HepG2 (cell line): ENCODE measurements around the gene RING1. TPM values are rescaled to one million over a fixed set of nuclear protein-coding genes. Genes with fewer than 3 reads are reported as not detected.

ENCODE experiments used
- CSRNP1 ChIP-seq: sonication (generic); formaldehyde crosslinking; IDR thresholded peaks from 2 replicates; pipeline ENCODE4 v1.8.1; 2023; ENCODE audit warnings: mild to moderate bottlenecking, missing genetic modification reagents
- HIC2 ChIP-seq: sonication (generic); formaldehyde crosslinking; IDR thresholded peaks from 2 replicates; pipeline ENCODE4 v1.9.0; 2022; ENCODE audit warnings: low read depth, missing genetic modification reagents
- KLF12 ChIP-seq: sonication (generic); formaldehyde crosslinking; IDR thresholded peaks from 2 replicates; pipeline ENCODE4 v1.4.0; 2020; ENCODE audit warnings: missing genetic modification reagents, borderline replicate concordance
- PCBP2 ChIP-seq: fragments of 200-400 bp; formaldehyde crosslinking; optimal IDR thresholded peaks from 2 replicates; pipeline ENCODE3; 2018; ENCODE audit warnings: low read length, low read depth; ENCODE audit not compliant: poor library complexity, severe bottlenecking
- TEAD2 ChIP-seq: sonication (generic); formaldehyde crosslinking; IDR thresholded peaks from 2 replicates; pipeline ENCODE4 v1.9.0; 2021; ENCODE audit warnings: missing genetic modification reagents
- YEATS4 ChIP-seq: sonication (generic); formaldehyde crosslinking; IDR thresholded peaks from 2 replicates; pipeline ENCODE4 v1.4.0; 2020; ENCODE audit warnings: missing genetic modification reagents, borderline replicate concordance
- ZBTB37 ChIP-seq: sonication (generic); formaldehyde crosslinking; IDR thresholded peaks from 2 replicates; pipeline ENCODE4 v1.4.0; 2020; ENCODE audit warnings: mild to moderate bottlenecking, missing genetic modification reagents
- ZNF207 ChIP-seq: fragments of 450-650 bp; IDR thresholded peaks from 2 replicates; pipeline ENCODE4 v1.6.1; 2016; ENCODE audit warnings: antibody characterized with exemption, borderline replicate concordance
- ZNF530 ChIP-seq: sonication (generic); formaldehyde crosslinking; IDR thresholded peaks from 2 replicates; pipeline ENCODE4 v1.5.0; 2020; ENCODE audit warnings: low read depth, mild to moderate bottlenecking, missing genetic modification reagents
- ZNF703 ChIP-seq: sonication (generic); formaldehyde crosslinking; IDR thresholded peaks from 2 replicates; pipeline ENCODE4 v1.5.1; 2020; ENCODE audit warnings: missing genetic modification reagents, mild to moderate bottlenecking, moderate library complexity, borderline replicate concordance
- ZNF704 ChIP-seq: sonication (generic); formaldehyde crosslinking; IDR thresholded peaks from 2 replicates; pipeline ENCODE4 v1.8.1; 2023; ENCODE audit warnings: mild to moderate bottlenecking, inconsistent platforms, moderate library complexity, missing genetic modification reagents, borderline replicate concordance
- ZNF777 ChIP-seq: sonication (generic); formaldehyde crosslinking; IDR thresholded peaks from 2 replicates; pipeline ENCODE4 v1.4.0; 2020; ENCODE audit warnings: missing genetic modification reagents
- ZSCAN25 ChIP-seq: sonication (generic); formaldehyde crosslinking; IDR thresholded peaks from 2 replicates; pipeline ENCODE4 v1.8.0; 2022; ENCODE audit warnings: mild to moderate bottlenecking, missing genetic modification reagents
- polyA plus RNA-seq, 8 experiments: library from polyadenylated mRNA; depleted of rRNA in 3 of 8; stranded (reverse) in 7 of 8; unstranded in 1 of 8; fragments of >200 nt; fragmentation: Illumina TruSeq in 4 of 8; extraction: Trizol in 4 of 8; gene quantifications; 2 replicates each; pipeline versions ENCODE4 v1.2.1 to v1.2.3, GENCODE V29; 2011 to 2016; ENCODE audit warnings: low read depth in 4 of 8, missing spikeins in 1 of 8, mixed read lengths in 1 of 8; ENCODE audit not compliant: insufficient read depth in 1 of 8
- total RNA-seq, 5 experiments: library from RNA; depleted of rRNA; stranded (reverse); fragments of >200 nt; fragmentation: Illumina TruSeq; extraction: Trizol; gene quantifications; 2 replicates each; pipeline ENCODE4 v1.2.3, GENCODE V29; 2016; ENCODE audit warnings: low read depth in 1 of 5
- TF ChIP-seq, protein P1 (sequence below): sonication (generic); formaldehyde crosslinking; IDR thresholded peaks from 2 replicates; pipeline ENCODE4 v1.4.0; 2020; ENCODE audit warnings: mild to moderate bottlenecking, missing genetic modification reagents

The RING1 gene
- total and polyA plus RNA-seq, 2 of the 13 experiments (the other 11 are each of a cell fraction or from before 2014, with no cell fraction given) = 23.9 to 33.6 TPM

DNA sequence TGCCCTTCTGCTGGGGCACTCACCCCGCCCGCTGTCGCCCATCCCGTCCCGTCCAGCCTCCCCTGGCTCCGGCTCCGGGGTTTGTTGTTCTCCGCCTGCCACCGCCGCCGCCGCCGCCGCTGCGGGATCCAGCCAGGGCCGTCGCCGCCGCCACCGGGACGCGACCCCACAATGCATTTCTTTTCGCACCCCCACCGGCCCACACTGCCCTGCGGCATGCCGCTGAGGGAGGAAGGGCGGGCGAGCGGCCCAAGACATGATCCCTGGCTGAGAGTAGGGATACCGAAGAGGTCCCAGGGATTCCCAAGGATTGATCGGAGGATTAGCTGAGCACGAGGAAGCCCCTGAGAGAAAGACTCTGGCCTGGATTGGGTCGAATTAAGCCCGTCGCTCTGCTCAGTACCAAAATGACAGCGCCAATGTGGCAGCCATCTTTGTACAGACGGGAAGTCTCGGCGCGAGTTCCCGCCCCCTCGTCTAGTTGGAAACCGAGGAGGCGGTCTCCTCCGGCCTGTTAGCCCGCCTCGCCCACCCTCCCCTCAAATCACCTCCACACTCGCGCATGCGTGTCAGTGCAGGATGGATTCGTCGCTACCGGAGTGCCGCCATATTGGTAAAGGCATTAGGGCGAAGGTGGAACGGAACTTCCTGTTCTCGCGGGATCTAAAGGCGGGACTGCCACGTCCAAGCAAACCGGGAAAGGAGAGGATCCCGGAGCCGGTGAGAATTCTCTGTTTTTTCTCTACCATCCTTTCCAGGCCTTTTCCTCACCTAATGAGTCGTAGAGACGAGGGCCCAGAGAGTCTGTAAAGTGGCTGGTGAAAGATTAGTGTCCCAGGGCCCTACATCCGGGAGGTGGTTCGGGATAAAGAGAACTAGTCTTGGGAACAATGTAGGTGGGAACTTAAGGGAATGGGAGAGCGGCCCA, 7.8 kb upstream of the RING1 start, which contains the start of the genes RXRB and SLC39A7 (continued):
- TF ChIP-seq ZNF703 (CRISPR knock-in tag) (peak; percentile 95; the same call in 1 of the 2 replicates), KLF12 (CRISPR knock-in tag) (0 out of 2 replicates have a peak, but pooled peaks have one; percentile 76), PCBP2 (no peak), ZNF207 (no peak), HIC2 (CRISPR knock-in tag) (no peak; the same call in 1 of the 2 replicates), ZNF777 (peak; percentile 82; the same call in 1 of the 2 replicates), YEATS4 (CRISPR knock-in tag) (peak; percentile 92; the same call in 1 of the 2 replicates), ZSCAN25 (peak; percentile 84), ZNF530 (no peak), TEAD2 (CRISPR knock-in tag) (no peak), CSRNP1 (CRISPR knock-in tag) (peak; percentile 48; the same call in 1 of the 2 replicates), ZBTB37 (CRISPR knock-in tag) (no peak), ZNF704 (CRISPR knock-in tag) (no peak)
- TF ChIP-seq, protein P1, sequence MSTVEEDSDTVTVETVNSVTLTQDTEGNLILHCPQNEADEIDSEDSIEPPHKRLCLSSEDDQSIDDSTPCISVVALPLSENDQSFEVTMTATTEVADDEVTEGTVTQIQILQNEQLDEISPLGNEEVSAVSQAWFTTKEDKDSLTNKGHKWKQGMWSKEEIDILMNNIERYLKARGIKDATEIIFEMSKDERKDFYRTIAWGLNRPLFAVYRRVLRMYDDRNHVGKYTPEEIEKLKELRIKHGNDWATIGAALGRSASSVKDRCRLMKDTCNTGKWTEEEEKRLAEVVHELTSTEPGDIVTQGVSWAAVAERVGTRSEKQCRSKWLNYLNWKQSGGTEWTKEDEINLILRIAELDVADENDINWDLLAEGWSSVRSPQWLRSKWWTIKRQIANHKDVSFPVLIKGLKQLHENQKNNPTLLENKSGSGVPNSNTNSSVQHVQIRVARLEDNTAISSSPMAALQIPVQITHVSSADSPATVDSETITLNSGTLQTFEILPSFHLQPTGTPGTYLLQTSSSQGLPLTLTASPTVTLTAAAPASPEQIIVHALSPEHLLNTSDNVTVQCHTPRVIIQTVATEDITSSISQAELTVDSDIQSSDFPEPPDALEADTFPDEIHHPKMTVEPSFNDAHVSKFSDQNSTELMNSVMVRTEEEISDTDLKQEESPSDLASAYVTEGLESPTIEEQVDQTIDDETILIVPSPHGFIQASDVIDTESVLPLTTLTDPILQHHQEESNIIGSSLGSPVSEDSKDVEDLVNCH (CRISPR knock-in tag) = 0 out of 2 replicates have a peak, but pooled peaks have one; percentile 4
